A549 (cell line): ENCODE measurements around the gene SENP6. TPM values are rescaled to one million over a fixed set of nuclear protein-coding genes. Genes with fewer than 3 reads are reported as not detected.

Experiments used
- ATAC-seq, 2 experiments: fragments of 200-7000 bp in 1 of 2; fragments of >200 bp in 1 of 2; cut with Nextera tagmentation in 1 of 2; cut with Tn5 transposase in 1 of 2; 3 replicates each; pipeline versions ENCODE4 v1.8.0 to v1.9.1; 2018 to 2020; ENCODE audit warnings: mild to moderate bottlenecking in 1 of 2, moderate library complexity in 1 of 2
- CTCF ChIA-PET: fragments of 300-600 bp; sonication (Branson Sonifier 250); formaldehyde crosslinking; extraction: SDS; loops from one replicate; lab custom pipeline; 2021; ENCODE audit warnings: antibody characterized with exemption, inconsistent platforms; lab: Yijun Ruan, JAX
- POLR2A ChIA-PET: fragments of 350-600 bp; formaldehyde crosslinking; extraction: SDS; loops from one replicate; lab custom pipeline; 2021; ENCODE audit warnings: antibody characterized with exemption, inconsistent platforms; lab: Yijun Ruan, JAX
- DNase-seq, 2 experiments: peaks; one replicate each; pipeline versions ENCODE4 v3.0.0 to v3.0.0-alpha.2; 2011 to 2016; ENCODE audit warnings: low read depth in 1 of 2, low spot score in 1 of 2
- FAIRE-seq: peaks from 2 replicates; lab custom pipeline; 2011; peaks lifted over from hg19 to GRCh38; lab: Jason Lieb, UNC
- H3K27ac ChIP-seq, 2 experiments: fragments of >200 bp; sonication (Bioruptor Twin); formaldehyde crosslinking; 3 replicates each; pipeline ENCODE4 v1.5.1; 2016 to 2017
- H3K4me1 ChIP-seq: fragments of >200 bp; sonication (Bioruptor Twin); formaldehyde crosslinking; 3 replicates; pipeline ENCODE4 v1.6.1; 2016
- H3K4me2 ChIP-seq: fragments of >200 bp; sonication (Bioruptor Twin); formaldehyde crosslinking; 3 replicates; pipeline ENCODE4 v1.6.1; 2016
- H3K4me3 ChIP-seq: fragments of >200 bp; sonication (Bioruptor Twin); formaldehyde crosslinking; 3 replicates; pipeline ENCODE4 v1.5.1; 2016
- H3K9me3 ChIP-seq: fragments of >200 bp; sonication (Bioruptor Twin); formaldehyde crosslinking; 3 replicates; pipeline ENCODE4 v1.6.1; 2016
- BCL3 ChIP-seq: fragments of >200 bp; sonication (Bioruptor Twin); formaldehyde crosslinking; IDR thresholded peaks from 3 replicates; pipeline ENCODE4 v1.6.1; 2016
- CBX2 ChIP-seq: fragments of 200-600 bp; sonication (generic); IDR thresholded peaks from 2 replicates; pipeline ENCODE4 v1.6.1; 2016; ENCODE audit warnings: low read depth, mild to moderate bottlenecking, borderline replicate concordance
- EHF ChIP-seq: fragments of 250-450 bp; sonication (Bioruptor Pico); IDR thresholded peaks from 2 replicates; pipeline ENCODE4 v1.5.0; 2020; ENCODE audit warnings: mild to moderate bottlenecking
- ELK1 ChIP-seq: fragments of 150-350 bp; IDR thresholded peaks from 2 replicates; pipeline ENCODE4 v1.6.1; 2014; ENCODE audit warnings: low read depth, mild to moderate bottlenecking, low read length
- FOSL2 ChIP-seq, 2 experiments: fragments of 450-650 bp in 1 of 2; fragments of >200 bp in 1 of 2; sonication (Bioruptor Twin) in 1 of 2; formaldehyde crosslinking; IDR thresholded peaks; 2 replicates each; pipeline versions ENCODE4 v1.5.0 to v1.6.1; 2016 to 2020; ENCODE audit warnings: mild to moderate bottlenecking in 1 of 2, moderate library complexity in 1 of 2
- GATA3 ChIP-seq: IDR thresholded peaks from 2 replicates; pipeline ENCODE4 v1.6.1; 2012; ENCODE audit warnings: borderline replicate concordance
- HDAC2 ChIP-seq: fragments of 200-600 bp; sonication (generic); IDR thresholded peaks from 2 replicates; pipeline ENCODE4 v1.6.1; 2016
- HEYL ChIP-seq: fragments of 250-450 bp; sonication (Bioruptor Pico); IDR thresholded peaks from 2 replicates; pipeline ENCODE4 v1.8.0; 2021; ENCODE audit warnings: mild to moderate bottlenecking, moderate library complexity
- HMGXB4 ChIP-seq: fragments of 250-450 bp; sonication (Bioruptor Pico); IDR thresholded peaks from 2 replicates; pipeline ENCODE4 v1.5.0; 2021; ENCODE audit warnings: mild to moderate bottlenecking, moderate library complexity, borderline replicate concordance
- HOXB13 ChIP-seq: fragments of 250-450 bp; sonication (Bioruptor Pico); IDR thresholded peaks from 2 replicates; pipeline ENCODE4 v1.5.0; 2020; ENCODE audit warnings: low read depth, mild to moderate bottlenecking, moderate library complexity
- HOXB5 ChIP-seq: fragments of 250-450 bp; sonication (Bioruptor Pico); IDR thresholded peaks from 2 replicates; pipeline ENCODE4 v1.5.0; 2020; ENCODE audit warnings: mild to moderate bottlenecking, moderate library complexity
- KDM1A ChIP-seq: fragments of 200-600 bp; sonication (generic); IDR thresholded peaks from 2 replicates; pipeline ENCODE4 v1.6.1; 2016; ENCODE audit warnings: low read depth, mild to moderate bottlenecking
- MAFK ChIP-seq: fragments of 450-650 bp; IDR thresholded peaks from 2 replicates; pipeline ENCODE4 v1.6.1; 2014; ENCODE audit not compliant: partially characterized antibody
- MAZ ChIP-seq: fragments of 150-350 bp; IDR thresholded peaks from 2 replicates; pipeline ENCODE4 v1.6.1; 2014; ENCODE audit warnings: antibody characterized with exemption, low read depth, low read length, borderline replicate concordance
- NFE2L2 ChIP-seq: fragments of 150-350 bp; conservative IDR thresholded peaks from 2 replicates; pipeline ENCODE4 v1.6.1; 2014; ENCODE audit warnings: low read length
- PHF8 ChIP-seq: fragments of 200-600 bp; sonication (generic); IDR thresholded peaks from 2 replicates; pipeline ENCODE4 v1.6.1; 2016; ENCODE audit warnings: low read depth, mild to moderate bottlenecking, antibody characterized with exemption, moderate library complexity, borderline replicate concordance
- POLR2AphosphoS2 ChIP-seq: conservative IDR thresholded peaks from 2 replicates; pipeline ENCODE4 v1.6.1; 2012; ENCODE audit warnings: low read length, improper control_type of control experiment, inconsistent platforms
- RARB ChIP-seq: fragments of 250-450 bp; sonication (Bioruptor Pico); IDR thresholded peaks from 2 replicates; pipeline ENCODE4 v1.8.0; 2021; ENCODE audit warnings: mild to moderate bottlenecking, moderate library complexity
- RCOR1 ChIP-seq: fragments of 150-350 bp; IDR thresholded peaks from 2 replicates; pipeline ENCODE4 v1.6.1; 2014; ENCODE audit warnings: antibody characterized with exemption, low read length, low read depth
- SREBF2 ChIP-seq: fragments of 450-650 bp; IDR thresholded peaks from 2 replicates; pipeline ENCODE4 v1.6.1; 2014; ENCODE audit warnings: mild to moderate bottlenecking, moderate library complexity
- USF2 ChIP-seq: fragments of 450-650 bp; IDR thresholded peaks from 2 replicates; pipeline ENCODE4 v1.6.1; 2014; ENCODE audit warnings: antibody characterized with exemption
- ZC3H11A ChIP-seq: fragments of 450-650 bp; IDR thresholded peaks from 2 replicates; pipeline ENCODE4 v1.6.1; 2014; ENCODE audit warnings: antibody characterized with exemption, mild to moderate bottlenecking
- ZFP36 ChIP-seq: fragments of 450-650 bp; IDR thresholded peaks from 2 replicates; pipeline ENCODE4 v1.6.1; 2014; ENCODE audit warnings: borderline replicate concordance; ENCODE audit not compliant: partially characterized antibody
- WGBS: methylation state at CpG from one replicate; pipeline ENCODE4 v1.1.6; 2017; ENCODE audit errors: missing lambda C conversion rate; 5-methylcytosine and 5-hydroxymethylcytosine counted together
- polyA plus RNA-seq, 4 experiments: library from polyadenylated mRNA; depleted of rRNA in 3 of 4; stranded (reverse); fragments of >200 nt; fragmentation: RNase III in 1 of 4; extraction: RNeasy Plus Mini Kit Qiagen cat#74134 plus additional on column Dnase treatment in 1 of 4; gene quantifications; 2 replicates in 3 of 4; 3 replicates in 1 of 4; pipeline ENCODE4 v1.2.3, GENCODE V29; 2011 to 2017

Gene SENP6
- polyA plus RNA-seq, 2 of the 4 experiments (the other 2 are of a cell fraction): 29.8 to 59.9 TPM

GRCh38 chr6:75623491-75623890 lies 21.8 kb downstream of the SENP6 start:
- H3K4me1 ChIP-seq: peaks cover 6% of the 10 kb centered on the region; the same call in 1 of the 3 replicates
- ChIA-PET POLR2A (no interaction called here), CTCF (no interaction called here)
- H3K4me3 ChIP-seq: no peak overlapping the region
- WGBS: 91% methylated on average over 1 of the region's 1 CpG
- H3K27ac ChIP-seq: no peak overlapping the region
- no peak for DNase-seq
- no peaks in the 10 kb centered on the region for H3K9me3 ChIP-seq
- H3K4me2 ChIP-seq: no peak overlapping the region
- ATAC-seq: no peak
- TF ChIP-seq HEYL (CRISPR knock-in tag) (no peak), ZFP36 (no peak), MAFK (no peak), EHF (CRISPR knock-in tag) (no peak), FOSL2 (IDR thresholded peaks at IDR 0.05) (no peak), FOSL2 (CRISPR knock-in tag; IDR thresholded peaks at IDR 0.05) (no peak), USF2 (no peak), HOXB5 (CRISPR knock-in tag) (no peak), GATA3 (no peak), MAZ (no peak), KDM1A (no peak), NFE2L2 (no peak), CBX2 (no peak), HMGXB4 (CRISPR knock-in tag) (no peak), RCOR1 (no peak), HDAC2 (no peak), RARB (CRISPR knock-in tag) (no peak)
- TF ChIP-seq, all 56 proteins: peak for 0
- no peak for FAIRE-seq

- ATAC-seq: no peak
- ChIA-PET CTCF (no interaction called here), POLR2A (no interaction called here)
- no peak overlapping the region for H3K4me2 ChIP-seq
- no peak for TF ChIP-seq HOXB13 (CRISPR knock-in tag)
- TF ChIP-seq POLR2AphosphoS2: no peak
- no peak for TF ChIP-seq ZC3H11A
- no peak for TF ChIP-seq BCL3
- no peak for TF ChIP-seq HDAC2
- no peak for TF ChIP-seq HMGXB4 (CRISPR knock-in tag)
- no peak for TF ChIP-seq FOSL2 (IDR thresholded peaks at IDR 0.05)
- no peak for TF ChIP-seq FOSL2 (CRISPR knock-in tag; IDR thresholded peaks at IDR 0.05)
- TF ChIP-seq MAZ: no peak
- TF ChIP-seq SREBF2: no peak
- TF ChIP-seq PHF8: no peak
- TF ChIP-seq ELK1: no peak
- DNase-seq: no peak
- H3K27ac ChIP-seq: no peak overlapping the region
- no peak overlapping the region for H3K4me3 ChIP-seq
- FAIRE-seq: no peak
- WGBS: 96% methylated on average over 4 of the region's 4 CpGs
- H3K9me3 ChIP-seq: no peaks in the 10 kb centered on the region
- peaks cover 6% of the 10 kb centered on the region; the same call in 1 of the 3 replicates for H3K4me1 ChIP-seq
Observed at GRCh38 chr6:75624335-75624734, 22.7 kb downstream of the SENP6 start.
